Lower leg skin (tissue), 4 donors: ENCODE results near the gene AP5S1. TPM values are rescaled to one million over a fixed set of nuclear protein-coding genes. Genes with fewer than 3 reads are reported as not detected.

Source experiments
- DNase-seq, 2 donors: peaks; one replicate each; pipeline ENCODE4 v3.0.0-alpha.2; 2019; ENCODE audit warnings: low spot score in 2 of 2
- H3K4me3 ChIP-seq: fragments of 200-600 bp; sonication (generic); 2 replicates; pipeline ENCODE4 v1.5.1; 2017; ENCODE audit warnings: mild to moderate bottlenecking, low read depth; ENCODE audit not compliant: poor library complexity, severe bottlenecking
- CTCF ChIP-seq, 3 donors: fragments of 450-650 bp; IDR thresholded peaks; one replicate each; pipeline ENCODE4 v1.5.1; 2016; ENCODE audit warnings: antibody characterized with exemption in 3 of 3, mild to moderate bottlenecking in 3 of 3, moderate library complexity in 2 of 3
- POLR2A ChIP-seq, 2 donors: fragments of 450-650 bp; IDR thresholded peaks; one replicate each; pipeline ENCODE4 v1.6.1; 2016 to 2017; ENCODE audit warnings: antibody characterized with exemption in 2 of 2, mild to moderate bottlenecking in 1 of 2, moderate library complexity in 1 of 2
- whole genome bisulfite sequencing, 2 donors: methylation state at CpG; one replicate each; pipeline ENCODE4 v1.1.5; 2018; 5-methylcytosine and 5-hydroxymethylcytosine counted together
- intact Hi-C: fragments of 100-400 bp; cut with DNase I; formaldehyde crosslinking; loops from one replicate; pipeline ENCODE4 v1.15.0; 2023; ENCODE audit warnings: low total_unique reads
- total RNA-seq, 4 donors: library from RNA; depleted of rRNA; stranded (reverse); fragments of >200 nt; gene quantifications; one replicate each; pipeline ENCODE4 v1.1.0, GENCODE V29; 2016

Gene AP5S1, protein sequence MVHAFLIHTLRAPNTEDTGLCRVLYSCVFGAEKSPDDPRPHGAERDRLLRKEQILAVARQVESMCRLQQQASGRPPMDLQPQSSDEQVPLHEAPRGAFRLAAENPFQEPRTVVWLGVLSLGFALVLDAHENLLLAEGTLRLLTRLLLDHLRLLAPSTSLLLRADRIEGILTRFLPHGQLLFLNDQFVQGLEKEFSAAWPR
- total RNA-seq, result 10 to 100 TPM in 2 of 4 donors, 1 to 10 TPM in 2; 7.7 to 16.8 (median 10.5) TPM

GRCh38 chr20:3820048-3820900 is at the start of gene AP5S1:
Gene AP5S1 (plus strand): TSS chr20:3820547. CDS start chr20:3822118, 1,571 bp downstream.
- DNase-seq, result peak; percentile 96 to 100
- intact Hi-C loops, result loop anchor here (2.0 kb wide), 1 partner anchor 33 kb away; the partner anchor contains the start of gene CENPB
- WGBS, 2 donors, result 0% methylated on average over 23 to 83 of the region's 96 CpGs

GRCh38 chr20:3771552-3772058 is 48.7 kb upstream of the AP5S1 start:
- DNase-seq, result no peak
- 81 to 82% methylated on average over 7 of the region's 7 CpGs for WGBS, 2 donors
- intact Hi-C loops, result no loop called here
- no peak for TF ChIP-seq CTCF (IDR thresholded peaks at IDR 0.05)
- no peak for TF ChIP-seq POLR2A (IDR thresholded peaks at IDR 0.05)
- no peak overlapping the region for H3K4me3 ChIP-seq

More at GRCh38 chr20:3820048-3820900, at the start of gene AP5S1:
- peak within 1 kb of the TSS; percentile 54 for H3K4me3 ChIP-seq
- peak in 1 of 3 donors; percentile 93 for TF ChIP-seq CTCF (IDR thresholded peaks at IDR 0.05)
- TF ChIP-seq POLR2A (IDR thresholded peaks at IDR 0.05), result no peak

- intact Hi-C loops, result no loop called here
- no peak overlapping the region for H3K4me3 ChIP-seq
- no peak for TF ChIP-seq CTCF (IDR thresholded peaks at IDR 0.05)
- no peak for TF ChIP-seq POLR2A (IDR thresholded peaks at IDR 0.05)
- DNase-seq, result no peak
- 87 to 94% methylated on average over 4 of the region's 4 CpGs for WGBS, 2 donors
These were observed 44.8 kb upstream of the AP5S1 start for GRCh38 chr20:3775457-3776108.

DNA sequence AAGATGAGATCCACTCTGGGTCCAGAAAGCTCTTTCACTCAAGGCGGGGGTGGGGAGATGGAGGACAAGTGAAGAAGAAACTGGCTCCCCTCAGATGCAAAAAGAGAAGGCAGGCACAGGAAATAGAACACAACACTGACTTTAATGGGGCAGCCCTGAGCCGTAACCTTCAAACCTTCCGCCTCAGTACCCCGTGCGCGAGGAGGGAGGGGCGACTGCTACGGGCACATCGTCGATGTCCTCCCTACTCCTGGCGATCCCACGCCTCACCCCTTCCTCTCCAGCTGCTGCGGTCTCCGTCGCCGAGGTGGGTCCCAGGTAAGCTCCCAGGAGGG is 43.0 kb upstream of the AP5S1 start:
- H3K4me3 ChIP-seq, result peak overlapping the region; percentile 24
- no peak for DNase-seq
- TF ChIP-seq CTCF (IDR thresholded peaks at IDR 0.05) (no peak), POLR2A (IDR thresholded peaks at IDR 0.05) (no peak)
- intact Hi-C loops, result no loop called here
- 13 to 15% methylated on average over 10 to 16 of the region's 16 CpGs for WGBS, 2 donors

- H3K4me3 ChIP-seq, result peak overlapping the region; percentile 24
- TF ChIP-seq POLR2A (IDR thresholded peaks at IDR 0.05), result no peak
- TF ChIP-seq CTCF (IDR thresholded peaks at IDR 0.05), result no peak
- intact Hi-C loops, result no loop called here
- peak in 1 of 2 donors; percentile 95 for DNase-seq
- 1 to 10% methylated on average over 19 to 43 of the region's 70 CpGs for WGBS, 2 donors
These were observed 42.4 kb upstream of the AP5S1 start for GRCh38 chr20:3777716-3778629.
